GM18909 (cell line): ENCODE results near the gene MEST.
"Not testable (repeated sequence)": the region's sequence is repeated elsewhere in the genome, so short reads cannot be mapped to it uniquely, and the experiment has no call there.

Source experiments
- ATAC-seq: cut with Tn5 transposase; IDR thresholded peaks from one replicate; pipeline ENCODE4 v1.9.1; 2021; ENCODE audit warnings: mild to moderate bottlenecking; ENCODE audit not compliant: unreplicated experiment, poor library complexity

The MEST gene

GRCh38 chr7:130515315-130516040 lies 23.6 kb downstream of the MEST start:
- no peak for ATAC-seq

GRCh38 chr7:130521258-130521951 lies 29.5 kb downstream of the MEST start:
- ATAC-seq = no peak

GRCh38 chr7:130523519-130524125 lies 31.7 kb downstream of the MEST start:
- not testable (repeated sequence) for ATAC-seq

GRCh38 chr7:130524628-130525027 lies 32.7 kb downstream of the MEST start:
- no peak for ATAC-seq

GRCh38 chr7:130527752-130528355 lies 36.0 kb downstream of the MEST start:
- not testable (repeated sequence) for ATAC-seq

GRCh38 chr7:130529417-130529816 lies 37.5 kb downstream of the MEST start:
- no peak for ATAC-seq

- not testable (repeated sequence) for ATAC-seq
These were observed 46.0 kb downstream of the MEST start for GRCh38 chr7:130537894-130538293.

GRCh38 chr7:130541287-130541686 lies 49.4 kb downstream of the MEST start:
- ATAC-seq = not testable (repeated sequence)

- ATAC-seq = not testable (repeated sequence)
These were observed 50.4 kb downstream of the MEST start for GRCh38 chr7:130542297-130542696.

- ATAC-seq = no peak
These were observed 51.7 kb downstream of the MEST start for GRCh38 chr7:130543487-130544010.

- ATAC-seq = no peak
These were observed 52.5 kb downstream of the MEST start for GRCh38 chr7:130544356-130544755.

- no peak for ATAC-seq
These were observed 61.6 kb downstream of the MEST start for GRCh38 chr7:130553398-130554029.

GRCh38 chr7:130554481-130554880 lies 62.6 kb downstream of the MEST start:
- ATAC-seq = no peak
